ENCODE results near the gene RNFT2.
"Not testable (repeated sequence)": the region's sequence is repeated elsewhere in the genome, so short reads cannot be mapped to it uniquely, and the experiment has no call there.

The RNFT2 gene

DNA sequence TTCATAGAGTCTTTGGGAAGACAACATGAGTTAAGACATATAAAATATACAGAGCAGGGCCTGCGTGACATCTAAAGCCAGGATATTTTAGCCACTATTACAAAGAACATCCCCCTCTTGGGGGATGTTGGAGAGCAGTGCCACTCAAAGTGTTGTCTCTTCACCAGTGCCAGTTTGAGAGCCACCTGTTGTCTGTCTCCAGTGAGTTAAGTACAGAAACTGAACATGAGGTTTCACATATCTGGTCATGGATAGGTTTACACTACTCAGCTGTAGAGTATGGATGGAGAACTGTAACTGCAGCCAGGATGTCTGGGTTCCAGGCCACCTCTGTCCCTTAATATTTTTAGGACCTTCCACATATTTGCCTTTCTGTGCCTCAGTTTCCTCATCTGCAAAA lies 39.1 kb downstream of the RNFT2 start:
- TF ChIP-seq, protein P1, sequence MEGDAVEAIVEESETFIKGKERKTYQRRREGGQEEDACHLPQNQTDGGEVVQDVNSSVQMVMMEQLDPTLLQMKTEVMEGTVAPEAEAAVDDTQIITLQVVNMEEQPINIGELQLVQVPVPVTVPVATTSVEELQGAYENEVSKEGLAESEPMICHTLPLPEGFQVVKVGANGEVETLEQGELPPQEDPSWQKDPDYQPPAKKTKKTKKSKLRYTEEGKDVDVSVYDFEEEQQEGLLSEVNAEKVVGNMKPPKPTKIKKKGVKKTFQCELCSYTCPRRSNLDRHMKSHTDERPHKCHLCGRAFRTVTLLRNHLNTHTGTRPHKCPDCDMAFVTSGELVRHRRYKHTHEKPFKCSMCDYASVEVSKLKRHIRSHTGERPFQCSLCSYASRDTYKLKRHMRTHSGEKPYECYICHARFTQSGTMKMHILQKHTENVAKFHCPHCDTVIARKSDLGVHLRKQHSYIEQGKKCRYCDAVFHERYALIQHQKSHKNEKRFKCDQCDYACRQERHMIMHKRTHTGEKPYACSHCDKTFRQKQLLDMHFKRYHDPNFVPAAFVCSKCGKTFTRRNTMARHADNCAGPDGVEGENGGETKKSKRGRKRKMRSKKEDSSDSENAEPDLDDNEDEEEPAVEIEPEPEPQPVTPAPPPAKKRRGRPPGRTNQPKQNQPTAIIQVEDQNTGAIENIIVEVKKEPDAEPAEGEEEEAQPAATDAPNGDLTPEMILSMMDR (conservative IDR thresholded peaks at IDR 0.05; ENCODE audit: low read length), result no peak
- no peak for DNase-seq (ENCODE audit: low read depth)

DNA sequence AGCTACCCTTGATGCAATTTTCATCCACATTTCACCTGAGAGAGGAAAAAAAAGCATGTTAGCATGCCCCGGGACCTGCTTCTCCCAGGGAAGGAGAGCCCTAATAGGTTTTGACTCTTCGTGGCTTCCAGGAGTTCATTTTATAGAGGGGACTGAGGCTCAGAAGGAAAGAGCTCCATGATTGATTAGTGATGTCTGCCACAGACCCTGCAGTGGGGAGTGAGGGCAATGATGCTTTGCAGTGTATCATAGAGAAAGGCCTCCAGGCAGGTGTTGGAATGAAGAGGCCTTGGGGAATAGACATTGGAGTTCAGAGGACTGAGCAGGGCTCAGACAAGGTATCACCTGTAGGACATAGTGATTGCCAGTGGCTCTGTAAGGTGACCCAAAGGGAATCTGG lies 41.5 kb downstream of the RNFT2 start:
- no peak for DNase-seq (ENCODE audit: low read depth)
- TF ChIP-seq, protein P1 (conservative IDR thresholded peaks at IDR 0.05; ENCODE audit: low read length), result no peak
- no peak overlapping the region for H3K4me3 ChIP-seq (ENCODE audit: low read length)

More for the DNA sequence above, 39.1 kb downstream of the RNFT2 start:
- H3K4me3 ChIP-seq (ENCODE audit: low read length), result no peak overlapping the region

DNA sequence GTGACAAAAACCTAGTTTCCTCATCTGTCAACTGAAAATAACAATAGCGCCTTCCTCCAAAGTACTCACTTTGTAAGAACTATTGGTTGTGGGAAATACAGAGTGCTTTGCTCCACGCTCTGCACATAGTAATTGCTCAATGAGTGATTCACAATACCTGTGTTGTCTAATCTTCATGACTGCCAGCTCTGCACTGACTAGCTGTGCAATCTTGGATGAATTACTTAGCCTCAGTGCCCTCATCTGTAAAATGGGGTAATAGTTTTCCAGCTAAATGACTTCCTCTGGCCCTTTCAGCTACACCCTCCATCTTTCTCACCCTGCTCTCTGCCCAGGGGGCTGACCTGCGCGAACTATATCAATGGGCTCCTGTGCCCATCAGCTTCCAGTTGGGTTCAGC lies 42.8 kb downstream of the RNFT2 start:
- DNase-seq (ENCODE audit: low read depth), result no peak
- TF ChIP-seq, protein P1 (conservative IDR thresholded peaks at IDR 0.05; ENCODE audit: low read length), result no peak
- H3K4me3 ChIP-seq (ENCODE audit: low read length), result no peak overlapping the region

DNA sequence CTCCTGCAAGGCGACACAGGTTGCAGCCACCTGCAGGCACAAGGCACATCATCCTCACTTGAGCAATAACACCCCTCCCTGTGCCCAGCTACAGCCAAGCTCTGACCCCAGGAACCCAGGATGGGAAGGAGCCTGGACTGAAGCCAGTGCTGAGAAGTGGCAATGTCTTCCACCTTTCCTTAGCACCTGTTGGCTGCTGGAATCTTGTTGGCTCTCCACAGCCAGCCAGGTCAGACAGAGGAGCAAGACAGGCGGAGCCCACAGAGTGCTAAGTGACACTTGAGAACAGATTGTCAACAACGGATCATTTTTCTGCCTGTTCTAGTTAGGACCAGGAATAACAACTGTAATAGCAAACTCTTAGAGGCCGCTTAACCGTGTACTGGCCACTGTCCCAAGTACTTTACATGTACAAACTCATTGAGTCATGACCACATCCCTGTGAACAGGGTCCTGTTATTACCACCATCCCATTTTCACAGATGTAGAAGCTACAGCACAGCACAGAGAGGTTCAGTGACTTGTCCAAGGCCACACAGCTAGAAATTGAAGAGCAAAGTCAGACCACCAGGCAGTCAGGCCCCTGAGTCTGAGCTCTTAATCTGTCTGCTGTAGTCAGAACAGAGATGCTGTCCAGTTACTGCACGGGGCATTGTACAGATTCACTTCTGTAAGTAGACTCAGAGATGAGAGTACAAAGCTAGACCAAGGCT lies 45.6 kb downstream of the RNFT2 start:
- no peak overlapping the region for H3K4me3 ChIP-seq (ENCODE audit: low read length)
- TF ChIP-seq, protein P1 (conservative IDR thresholded peaks at IDR 0.05; ENCODE audit: low read length), result no peak
- no peak for DNase-seq (ENCODE audit: low read depth)

DNA sequence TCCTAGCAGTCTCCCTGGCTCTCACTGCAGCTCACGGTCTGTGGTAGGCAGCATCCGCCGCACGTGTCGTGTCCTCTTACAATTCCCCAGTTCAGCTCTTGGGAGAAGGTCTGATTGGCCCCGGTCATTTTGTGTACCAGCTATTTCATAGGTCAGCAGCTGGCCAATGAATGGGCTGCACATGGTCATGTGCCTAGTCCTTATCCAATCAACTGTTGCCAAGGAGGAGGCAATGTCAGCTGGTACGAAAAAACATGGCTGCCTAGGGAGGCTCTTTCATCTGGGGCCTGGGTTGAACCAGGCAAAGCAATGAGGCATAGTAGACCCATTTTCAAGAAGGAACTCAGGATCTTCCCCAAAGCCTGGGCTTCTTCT lies 46.1 kb downstream of the RNFT2 start:
- no peak overlapping the region for H3K4me3 ChIP-seq (ENCODE audit: low read length)
- DNase-seq (ENCODE audit: low read depth), result no peak
- TF ChIP-seq, protein P1 (conservative IDR thresholded peaks at IDR 0.05; ENCODE audit: low read length), result no peak

DNA sequence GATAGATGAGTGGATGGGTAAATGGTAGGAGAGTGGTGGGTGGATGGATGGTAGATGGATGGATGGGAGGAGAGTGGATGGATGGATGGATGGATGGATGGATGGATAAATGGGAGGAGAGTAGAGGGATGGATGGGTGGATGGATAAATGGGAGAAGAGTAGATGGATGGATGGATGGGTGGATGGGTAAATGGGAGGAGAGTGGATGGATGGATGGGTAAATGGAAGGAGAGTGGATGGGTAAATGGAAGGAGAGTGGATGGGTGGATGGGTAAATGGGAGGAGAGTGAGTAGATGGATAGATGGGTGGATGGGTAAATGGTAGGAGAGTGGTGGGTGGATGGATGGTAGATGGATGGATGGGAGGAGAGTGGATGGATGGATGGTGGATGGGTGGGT lies 51.4 kb downstream of the RNFT2 start:
- H3K4me3 ChIP-seq (ENCODE audit: low read length); DNase-seq (ENCODE audit: low read depth): not testable (repeated sequence)

DNA sequence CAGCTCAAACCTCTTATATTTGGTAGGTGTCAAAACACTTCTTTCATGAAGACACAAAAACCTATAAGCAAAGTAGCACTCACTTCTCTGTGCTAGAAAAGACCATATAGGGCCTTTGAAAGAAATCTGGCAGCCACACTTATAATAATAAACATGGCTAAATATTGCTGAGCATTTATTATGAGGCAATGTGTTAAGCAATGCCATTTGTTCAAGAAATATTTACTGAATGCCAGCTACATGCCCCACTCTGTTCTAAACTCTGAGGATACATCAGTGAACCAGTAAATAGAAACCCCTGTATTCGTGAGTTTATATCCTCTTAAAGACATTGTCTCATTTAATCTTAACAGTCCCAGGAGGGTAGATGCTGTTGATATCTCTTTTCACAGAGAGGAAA lies 52.0 kb downstream of the RNFT2 start:
- TF ChIP-seq, protein P1 (conservative IDR thresholded peaks at IDR 0.05; ENCODE audit: low read length), result no peak
- no peak for DNase-seq (ENCODE audit: low read depth)
- no peak overlapping the region for H3K4me3 ChIP-seq (ENCODE audit: low read length)
